H9 (cell line): Measurements from ENCODE around the gene MTG2. TPM values are rescaled to one million over a fixed set of nuclear protein-coding genes. Genes with fewer than 3 reads are reported as not detected.

ENCODE experiments used
- DNase-seq: peaks from one replicate; pipeline ENCODE4 v3.0.0-alpha.2; 2017
- H2AFZ ChIP-seq: one replicate; pipeline ENCODE4 v1.6.1; 2013; ENCODE audit warnings: mild to moderate bottlenecking, low read length, control low read depth, moderate library complexity
- H2AK5ac ChIP-seq: 2 replicates; pipeline ENCODE4 v1.6.1; 2013; ENCODE audit warnings: low read length, control low read depth, mixed read lengths; ENCODE audit not compliant: insufficient read length
- H2BK120ac ChIP-seq: one replicate; pipeline ENCODE4 v1.6.1; 2013; ENCODE audit warnings: low read depth, mild to moderate bottlenecking, low read length, control low read depth, inconsistent platforms; ENCODE audit not compliant: poor library complexity, severe bottlenecking
- H2BK12ac ChIP-seq: 2 replicates; pipeline ENCODE4 v1.6.1; 2013; ENCODE audit warnings: low read length, control low read depth, mixed read lengths, low read depth; ENCODE audit not compliant: insufficient read length
- H2BK15ac ChIP-seq: 2 replicates; pipeline ENCODE4 v1.6.1; 2013; ENCODE audit warnings: low read depth, low read length, control low read depth
- H2BK20ac ChIP-seq: one replicate; pipeline ENCODE4 v1.6.1; 2013; ENCODE audit warnings: low read depth, mild to moderate bottlenecking, low read length, control low read depth, inconsistent platforms; ENCODE audit not compliant: poor library complexity, severe bottlenecking
- H2BK5ac ChIP-seq: 2 replicates; pipeline ENCODE4 v1.6.1; 2013; ENCODE audit warnings: low read length, control low read depth, mixed read lengths; ENCODE audit not compliant: insufficient read length
- H3K14ac ChIP-seq: 2 replicates; pipeline ENCODE4 v1.6.1; 2013; ENCODE audit warnings: low read length, control low read depth; ENCODE audit not compliant: insufficient read depth
- H3K18ac ChIP-seq: 2 replicates; pipeline ENCODE4 v1.6.1; 2013; ENCODE audit warnings: low read depth, mild to moderate bottlenecking, mixed read lengths, low read length, control low read depth; ENCODE audit not compliant: insufficient read length
- H3K23ac ChIP-seq: 2 replicates; pipeline ENCODE4 v1.6.1; 2013; ENCODE audit warnings: low read length, control low read depth, mixed read lengths, low read depth; ENCODE audit not compliant: insufficient read length
- H3K23me2 ChIP-seq: 2 replicates; pipeline ENCODE4 v1.6.1; 2013; ENCODE audit warnings: low read depth, mild to moderate bottlenecking, mixed read lengths, low read length, control low read depth; ENCODE audit not compliant: insufficient read length, poor library complexity, severe bottlenecking
- H3K27ac ChIP-seq: 2 replicates; pipeline ENCODE4 v1.5.1; 2013; ENCODE audit warnings: low read length, control low read depth, mixed read lengths, low read depth; ENCODE audit not compliant: insufficient read length
- H3K27me3 ChIP-seq: 2 replicates; pipeline ENCODE4 v1.6.1; 2013; ENCODE audit warnings: low read length, control low read depth, inconsistent platforms; ENCODE audit not compliant: insufficient read depth
- H3K4ac ChIP-seq: 2 replicates; pipeline ENCODE4 v1.6.1; 2013; ENCODE audit warnings: low read depth, mild to moderate bottlenecking, control low read depth, inconsistent platforms, low read length, moderate library complexity
- H3K4me1 ChIP-seq: 2 replicates; pipeline ENCODE4 v1.6.1; 2013; ENCODE audit warnings: low read length, control low read depth, inconsistent platforms; ENCODE audit not compliant: insufficient read depth
- H3K4me2 ChIP-seq: 2 replicates; pipeline ENCODE4 v1.6.1; 2013; ENCODE audit warnings: low read length, control low read depth, mixed read lengths; ENCODE audit not compliant: insufficient read length, insufficient read depth
- H3K56ac ChIP-seq: 2 replicates; pipeline ENCODE4 v1.6.1; 2013; ENCODE audit warnings: low read depth, mild to moderate bottlenecking, mixed read lengths, low read length, control low read depth; ENCODE audit not compliant: insufficient read length
- H3K79me1 ChIP-seq: 2 replicates; pipeline ENCODE4 v1.6.1; 2013; ENCODE audit warnings: low read depth, mild to moderate bottlenecking, moderate library complexity, low read length, control low read depth, inconsistent platforms; ENCODE audit not compliant: insufficient read depth, poor library complexity, severe bottlenecking
- H3K79me2 ChIP-seq: 2 replicates; pipeline ENCODE4 v1.6.1; 2013; ENCODE audit warnings: low read length, control low read depth, inconsistent platforms; ENCODE audit not compliant: insufficient read depth
- H3K9ac ChIP-seq: 2 replicates; pipeline ENCODE4 v1.6.1; 2013; ENCODE audit warnings: low read length, control low read depth, mixed read lengths; ENCODE audit not compliant: insufficient read length; ENCODE audit errors: extremely low read depth
- H3K9me3 ChIP-seq: one replicate; pipeline ENCODE4 v1.6.1; 2013; ENCODE audit warnings: low read depth, low read length, inconsistent platforms; ENCODE audit not compliant: control insufficient read depth
- H3T11ph ChIP-seq: one replicate; pipeline ENCODE4 v1.6.1; 2013; ENCODE audit warnings: mild to moderate bottlenecking, low read length, control low read depth, inconsistent platforms
- H4K20me1 ChIP-seq: one replicate; pipeline ENCODE4 v1.6.1; 2013; ENCODE audit not compliant: control insufficient read depth, insufficient read length, insufficient read depth
- H4K5ac ChIP-seq: 2 replicates; pipeline ENCODE4 v1.6.1; 2013; ENCODE audit warnings: low read depth, mild to moderate bottlenecking, mixed read lengths, low read length, control low read depth; ENCODE audit not compliant: insufficient read length
- H4K8ac ChIP-seq: replicated peaks from 2 replicates; pipeline ENCODE4 v1.6.1; 2013; ENCODE audit warnings: low read length, control low read depth, mixed read lengths, low read depth; ENCODE audit not compliant: insufficient read length
- H4K91ac ChIP-seq: 2 replicates; pipeline ENCODE4 v1.6.1; 2013; ENCODE audit warnings: low read depth, mild to moderate bottlenecking, moderate library complexity, mixed read lengths, low read length, control low read depth; ENCODE audit not compliant: insufficient read length
- H3K27ac Mint-ChIP-seq, 3 experiments: 2 replicates in 2 of 3; 3 replicates in 1 of 3; pipeline ENCODE4 v1.8.0; 2020 to 2021; ENCODE audit warnings: mixed read lengths in 3 of 3, mild to moderate bottlenecking in 1 of 3, moderate library complexity in 1 of 3
- H3K27me3 Mint-ChIP-seq: 2 replicates; pipeline ENCODE4 v1.8.0; 2021; ENCODE audit warnings: low read depth, mild to moderate bottlenecking, moderate library complexity, mixed read lengths
- H3K36me3 Mint-ChIP-seq, 3 experiments: 2 replicates in 2 of 3; 3 replicates in 1 of 3; pipeline ENCODE4 v1.8.0; 2020 to 2021; ENCODE audit warnings: low read depth in 3 of 3, mixed read lengths in 3 of 3; ENCODE audit not compliant: insufficient read depth in 1 of 3
- H3K4me1 Mint-ChIP-seq, 2 experiments: 2 replicates each; pipeline ENCODE4 v1.8.0; 2020; ENCODE audit warnings: mixed read lengths in 2 of 2
- H3K4me3 Mint-ChIP-seq, 2 experiments: 2 replicates in 1 of 2; 3 replicates in 1 of 2; pipeline ENCODE4 v1.8.0; 2020 to 2021; ENCODE audit warnings: mild to moderate bottlenecking in 2 of 2, mixed read lengths in 2 of 2, moderate library complexity in 1 of 2
- H3K9me3 Mint-ChIP-seq, 2 experiments: 2 replicates in 1 of 2; 3 replicates in 1 of 2; pipeline ENCODE4 v1.8.0; 2020; ENCODE audit warnings: mild to moderate bottlenecking in 2 of 2, mixed read lengths in 2 of 2, moderate library complexity in 1 of 2
- WGBS: extraction: QIAGEN DNeasy Blood & Tissue Kit; methylation state at CpG from one replicate; pipeline ENCODE4 v1.1.7; 2013; ENCODE audit warnings: missing lambda C conversion rate, low lambda C conversion rate, mixed read lengths; ENCODE audit not compliant: insufficient read length; ENCODE audit errors: extremely low coverage; 5-methylcytosine and 5-hydroxymethylcytosine counted together
- total RNA-seq: library from RNA; stranded (reverse); gene quantifications from 2 replicates; pipeline ENCODE4 v1.2.1, GENCODE V29; 2021
- TF ChIP-seq, protein P1 (sequence below): fragments of 200-600 bp; sonication (generic); conservative IDR thresholded peaks from 3 replicates; pipeline ENCODE4 v1.8.0; 2021; ENCODE audit warnings: antibody characterized with exemption, mild to moderate bottlenecking

MTG2 gene
- total RNA-seq, 1 experiment from 2014 or later, result 25.1 TPM

DNA sequence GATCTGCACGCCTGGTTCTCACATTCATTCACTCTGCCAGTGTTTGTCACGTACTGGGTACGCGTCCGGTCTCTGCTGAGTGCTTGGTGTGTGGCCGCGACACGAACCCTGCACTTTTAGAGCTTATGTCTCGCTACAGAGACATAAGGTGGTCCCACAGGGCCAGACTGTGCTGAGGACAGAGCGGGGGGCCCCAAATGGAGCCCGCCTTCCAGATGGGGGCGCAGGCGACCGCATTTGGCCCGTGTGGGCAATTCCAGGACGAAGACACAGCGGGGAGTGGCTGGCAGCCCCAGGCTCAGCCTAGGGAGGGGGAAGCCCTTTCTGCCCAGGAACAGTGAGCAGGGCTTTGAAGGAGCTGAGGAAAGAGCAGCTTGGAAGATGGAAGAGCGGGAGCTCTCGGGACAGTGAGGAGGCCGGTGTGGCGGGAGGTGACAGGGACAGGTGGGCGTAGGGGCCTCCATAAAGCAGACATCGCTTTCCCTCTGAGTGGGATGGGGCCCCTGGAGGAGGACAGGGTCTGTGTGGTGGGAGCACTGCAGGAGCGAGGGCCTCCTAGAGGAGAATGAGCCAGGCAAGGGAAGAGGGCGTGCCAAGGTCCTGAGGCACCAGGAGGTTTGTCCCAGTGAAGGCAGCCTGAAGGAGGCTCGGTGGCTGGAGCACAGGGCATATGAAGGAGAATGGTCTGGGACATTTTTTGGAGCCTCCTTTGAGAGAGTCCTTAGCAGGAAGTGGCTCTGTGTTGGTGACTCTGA, 7.8 kb upstream of the MTG2 start:
- Histone ChIP-seq H2BK5ac (no peak overlapping the region), H3K18ac (no peak overlapping the region), H3K4me2 (no peak overlapping the region), H3K9ac (no peak overlapping the region), H3K14ac (no peak overlapping the region), H3K4ac (no peak overlapping the region), H3K9me3 (no peaks in the 10 kb centered on the region), H4K8ac (no peak overlapping the region), H3T11ph (no peak overlapping the region), H3K27me3 (no peaks in the 10 kb centered on the region), H2AFZ (no peak overlapping the region), H2BK12ac (no peak overlapping the region), H3K79me1 (no peaks in the 10 kb centered on the region), H2BK20ac (no peak overlapping the region), H3K79me2 (no peaks in the 10 kb centered on the region), H3K27ac (no peak overlapping the region), H2AK5ac (no peak overlapping the region), H3K23ac (no peak overlapping the region), H4K91ac (no peak overlapping the region), H3K23me2 (no peaks in the 10 kb centered on the region), H3K56ac (no peak overlapping the region), H2BK15ac (no peak overlapping the region), H2BK120ac (no peak overlapping the region), H3K4me1 (no peaks in the 10 kb centered on the region), H4K20me1 (no peaks in the 10 kb centered on the region), H4K5ac (no peak overlapping the region)
- Mint-ChIP-seq H3K27me3 (no peaks in the 10 kb centered on the region; the same call in 1 of the 2 replicates), H3K27ac (peak overlapping the region in 1 of 3 experiments; percentile 79; a peak in 2 of 7 replicates), H3K36me3 (peaks cover 9 to 36% (median 22%) of the 10 kb centered on the region in 3 experiments), H3K4me1 (no peaks in the 10 kb centered on the region), H3K4me3 (no peak overlapping the region), H3K9me3 (no peaks in the 10 kb centered on the region)
- TF ChIP-seq, protein P1, sequence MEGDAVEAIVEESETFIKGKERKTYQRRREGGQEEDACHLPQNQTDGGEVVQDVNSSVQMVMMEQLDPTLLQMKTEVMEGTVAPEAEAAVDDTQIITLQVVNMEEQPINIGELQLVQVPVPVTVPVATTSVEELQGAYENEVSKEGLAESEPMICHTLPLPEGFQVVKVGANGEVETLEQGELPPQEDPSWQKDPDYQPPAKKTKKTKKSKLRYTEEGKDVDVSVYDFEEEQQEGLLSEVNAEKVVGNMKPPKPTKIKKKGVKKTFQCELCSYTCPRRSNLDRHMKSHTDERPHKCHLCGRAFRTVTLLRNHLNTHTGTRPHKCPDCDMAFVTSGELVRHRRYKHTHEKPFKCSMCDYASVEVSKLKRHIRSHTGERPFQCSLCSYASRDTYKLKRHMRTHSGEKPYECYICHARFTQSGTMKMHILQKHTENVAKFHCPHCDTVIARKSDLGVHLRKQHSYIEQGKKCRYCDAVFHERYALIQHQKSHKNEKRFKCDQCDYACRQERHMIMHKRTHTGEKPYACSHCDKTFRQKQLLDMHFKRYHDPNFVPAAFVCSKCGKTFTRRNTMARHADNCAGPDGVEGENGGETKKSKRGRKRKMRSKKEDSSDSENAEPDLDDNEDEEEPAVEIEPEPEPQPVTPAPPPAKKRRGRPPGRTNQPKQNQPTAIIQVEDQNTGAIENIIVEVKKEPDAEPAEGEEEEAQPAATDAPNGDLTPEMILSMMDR, result no peak
- no CpG with 5 or more reads among the region's 26 CpGs for WGBS
- no peak for DNase-seq
